Measurements from ENCODE around the gene LSAMP. TPM values are rescaled to one million over a fixed set of nuclear protein-coding genes. Genes with fewer than 3 reads are reported as not detected.

The LSAMP gene
- total RNA-seq, 2 donors from 2014 or later = 1.1 to 5.9 TPM

- H3K9ac ChIP-seq (ENCODE audit: low read depth in 2 of 2, low read length in 2 of 2) = no peak overlapping the region
- no peak overlapping the region for H3K4me3 ChIP-seq
- TF ChIP-seq, protein P1, sequence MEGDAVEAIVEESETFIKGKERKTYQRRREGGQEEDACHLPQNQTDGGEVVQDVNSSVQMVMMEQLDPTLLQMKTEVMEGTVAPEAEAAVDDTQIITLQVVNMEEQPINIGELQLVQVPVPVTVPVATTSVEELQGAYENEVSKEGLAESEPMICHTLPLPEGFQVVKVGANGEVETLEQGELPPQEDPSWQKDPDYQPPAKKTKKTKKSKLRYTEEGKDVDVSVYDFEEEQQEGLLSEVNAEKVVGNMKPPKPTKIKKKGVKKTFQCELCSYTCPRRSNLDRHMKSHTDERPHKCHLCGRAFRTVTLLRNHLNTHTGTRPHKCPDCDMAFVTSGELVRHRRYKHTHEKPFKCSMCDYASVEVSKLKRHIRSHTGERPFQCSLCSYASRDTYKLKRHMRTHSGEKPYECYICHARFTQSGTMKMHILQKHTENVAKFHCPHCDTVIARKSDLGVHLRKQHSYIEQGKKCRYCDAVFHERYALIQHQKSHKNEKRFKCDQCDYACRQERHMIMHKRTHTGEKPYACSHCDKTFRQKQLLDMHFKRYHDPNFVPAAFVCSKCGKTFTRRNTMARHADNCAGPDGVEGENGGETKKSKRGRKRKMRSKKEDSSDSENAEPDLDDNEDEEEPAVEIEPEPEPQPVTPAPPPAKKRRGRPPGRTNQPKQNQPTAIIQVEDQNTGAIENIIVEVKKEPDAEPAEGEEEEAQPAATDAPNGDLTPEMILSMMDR (IDR thresholded peaks at IDR 0.05) = no peak
- intact Hi-C loops (cut with DNase I) = no loop called here
- H3K9me3 ChIP-seq = no peaks in the 10 kb centered on the region
- DNase-seq = no peak
- no peaks in the 10 kb centered on the region for H3K4me1 ChIP-seq
- H3K27ac ChIP-seq = no peak overlapping the region
- H3K36me3 ChIP-seq = no peaks in the 10 kb centered on the region
- no peaks in the 10 kb centered on the region for H3K27me3 ChIP-seq
Observed at GRCh38 chr3:115958526-115958925, 486.8 kb downstream of the LSAMP start.

DNA sequence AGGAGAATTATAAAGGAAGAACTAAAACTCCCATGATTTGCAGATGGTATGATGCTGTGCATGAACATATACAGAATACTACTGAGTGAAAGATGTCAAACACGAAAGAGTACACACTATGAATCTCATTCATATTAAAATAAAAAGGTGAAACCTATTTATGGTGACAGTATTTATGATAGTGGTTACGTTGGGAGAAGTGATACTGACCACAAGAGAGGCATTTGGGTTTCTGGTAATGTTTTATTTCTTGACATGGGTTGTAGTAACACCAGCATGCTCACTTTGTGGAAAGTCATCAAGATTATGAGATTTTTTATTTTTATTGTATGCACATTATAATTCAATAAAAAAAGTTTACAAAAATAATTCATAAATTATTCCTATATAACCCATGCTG lies 498.0 kb downstream of the LSAMP start:
- no peaks in the 10 kb centered on the region for H3K9me3 ChIP-seq
- H3K36me3 ChIP-seq = no peaks in the 10 kb centered on the region
- H3K4me1 ChIP-seq = no peaks in the 10 kb centered on the region
- no peak for DNase-seq
- intact Hi-C loops (cut with DNase I) = no loop called here
- no peaks in the 10 kb centered on the region for H3K27me3 ChIP-seq
- H3K9ac ChIP-seq (ENCODE audit: low read depth in 2 of 2, low read length in 2 of 2) = no peak overlapping the region
- H3K27ac ChIP-seq = no peak overlapping the region
- no peak overlapping the region for H3K4me3 ChIP-seq
- TF ChIP-seq, protein P1 (IDR thresholded peaks at IDR 0.05) = no peak

DNA sequence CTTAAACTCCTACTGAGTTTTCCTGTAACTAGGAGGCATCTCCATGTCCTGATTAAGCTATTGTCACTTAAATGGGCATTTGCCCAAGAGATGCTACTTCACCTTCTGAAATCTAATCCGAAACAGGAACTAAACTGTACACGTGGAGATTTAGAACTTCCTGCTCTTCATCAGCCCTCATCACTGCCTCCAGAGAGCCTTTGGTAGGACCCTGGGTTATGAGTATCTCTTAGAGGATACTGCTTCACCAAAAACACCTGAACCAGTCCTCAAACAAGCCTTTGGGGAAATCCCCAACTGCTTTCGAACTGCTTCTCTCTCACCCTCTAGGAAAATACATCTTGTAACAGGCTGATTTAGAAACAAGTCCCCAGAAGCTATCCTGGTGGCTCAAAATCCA lies 501.7 kb downstream of the LSAMP start:
- Histone ChIP-seq H3K9ac (ENCODE audit: low read depth in 2 of 2, low read length in 2 of 2) (no peak overlapping the region), H3K4me1 (no peaks in the 10 kb centered on the region), H3K27me3 (no peaks in the 10 kb centered on the region), H3K27ac (no peak overlapping the region), H3K36me3 (no peaks in the 10 kb centered on the region), H3K4me3 (no peak overlapping the region), H3K9me3 (no peaks in the 10 kb centered on the region)
- intact Hi-C loops (cut with DNase I) = no loop called here
- TF ChIP-seq, protein P1 (IDR thresholded peaks at IDR 0.05) = no peak
- no peak for DNase-seq

DNA sequence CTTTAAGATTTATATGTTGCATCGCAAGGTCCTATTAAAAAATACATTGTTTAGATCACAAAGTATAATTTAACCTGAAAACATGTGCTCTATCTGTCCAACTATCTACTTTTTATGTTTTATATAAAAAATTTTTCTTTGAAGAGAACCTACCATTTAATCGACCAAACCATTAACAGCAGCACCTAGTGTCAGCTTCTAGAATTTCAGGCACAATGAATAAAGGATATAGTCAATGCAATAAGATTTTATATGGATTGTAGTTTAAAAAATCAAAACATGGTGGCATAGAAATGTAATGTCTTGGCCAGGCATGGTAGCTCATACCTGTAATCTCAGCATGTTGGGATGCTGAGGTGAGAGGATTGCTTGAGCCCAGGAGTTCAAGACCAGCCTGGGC lies 508.2 kb downstream of the LSAMP start:
- no peak overlapping the region for H3K9ac ChIP-seq (ENCODE audit: low read depth in 2 of 2, low read length in 2 of 2)
- no peak overlapping the region for H3K4me3 ChIP-seq
- TF ChIP-seq, protein P1 (IDR thresholded peaks at IDR 0.05) = no peak
- no peak overlapping the region for H3K27ac ChIP-seq
- no peak for DNase-seq
- H3K9me3 ChIP-seq = no peaks in the 10 kb centered on the region
- no peaks in the 10 kb centered on the region for H3K27me3 ChIP-seq
- intact Hi-C loops (cut with DNase I) = no loop called here
- H3K4me1 ChIP-seq = no peaks in the 10 kb centered on the region
- H3K36me3 ChIP-seq = no peaks in the 10 kb centered on the region

DNA sequence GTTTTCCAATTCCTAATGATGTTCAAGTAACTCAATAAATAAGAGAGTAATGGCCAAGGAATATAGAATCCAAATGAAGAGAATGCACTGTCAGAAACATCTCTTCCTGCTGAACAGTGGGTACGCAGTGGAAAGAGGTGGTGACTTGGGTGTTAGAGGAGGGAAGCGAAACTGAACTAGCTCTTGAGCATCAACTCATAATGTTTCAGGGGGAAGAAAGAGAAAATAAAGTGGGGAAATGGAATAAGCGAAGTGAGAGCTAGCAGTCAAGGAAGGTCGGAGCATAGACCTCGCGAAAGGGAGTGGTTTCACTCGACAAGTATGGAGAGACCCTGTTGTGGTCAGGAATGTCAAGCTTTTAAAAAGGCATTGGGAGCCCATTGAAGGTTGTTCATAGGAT lies 512.5 kb downstream of the LSAMP start:
- no peaks in the 10 kb centered on the region for H3K4me1 ChIP-seq
- no peaks in the 10 kb centered on the region for H3K36me3 ChIP-seq
- TF ChIP-seq, protein P1 (IDR thresholded peaks at IDR 0.05) = no peak
- no peak overlapping the region for H3K4me3 ChIP-seq
- no peaks in the 10 kb centered on the region for H3K9me3 ChIP-seq
- intact Hi-C loops (cut with DNase I) = no loop called here
- DNase-seq = no peak
- no peak overlapping the region for H3K27ac ChIP-seq
- no peak overlapping the region for H3K9ac ChIP-seq (ENCODE audit: low read depth in 2 of 2, low read length in 2 of 2)
- no peaks in the 10 kb centered on the region for H3K27me3 ChIP-seq

- Histone ChIP-seq H3K27me3 (no peaks in the 10 kb centered on the region), H3K4me3 (no peak overlapping the region), H3K27ac (no peak overlapping the region), H3K36me3 (no peaks in the 10 kb centered on the region), H3K9ac (ENCODE audit: low read depth in 2 of 2, low read length in 2 of 2) (no peak overlapping the region), H3K4me1 (no peaks in the 10 kb centered on the region), H3K9me3 (no peaks in the 10 kb centered on the region)
- DNase-seq = no peak
- intact Hi-C loops (cut with DNase I) = no loop called here
- TF ChIP-seq, protein P1 (IDR thresholded peaks at IDR 0.05) = no peak
Observed at GRCh38 chr3:115931581-115931980, 513.7 kb downstream of the LSAMP start.

All from colonic mucosa (tissue), 4 donors.